Stimulated activated CD4-positive, alpha-beta T cell treated with anti-CD3 and anti-CD28 coated beads, Interleukin-2, amount 100 ng/mL, for 24 hours (primary cell): ENCODE data around the gene CHD5.

Experiments used
- DNase-seq, 2 donors: peaks; one replicate each; pipeline ENCODE4 v3.0.0-alpha.2; 2020

The CHD5 gene

DNA sequence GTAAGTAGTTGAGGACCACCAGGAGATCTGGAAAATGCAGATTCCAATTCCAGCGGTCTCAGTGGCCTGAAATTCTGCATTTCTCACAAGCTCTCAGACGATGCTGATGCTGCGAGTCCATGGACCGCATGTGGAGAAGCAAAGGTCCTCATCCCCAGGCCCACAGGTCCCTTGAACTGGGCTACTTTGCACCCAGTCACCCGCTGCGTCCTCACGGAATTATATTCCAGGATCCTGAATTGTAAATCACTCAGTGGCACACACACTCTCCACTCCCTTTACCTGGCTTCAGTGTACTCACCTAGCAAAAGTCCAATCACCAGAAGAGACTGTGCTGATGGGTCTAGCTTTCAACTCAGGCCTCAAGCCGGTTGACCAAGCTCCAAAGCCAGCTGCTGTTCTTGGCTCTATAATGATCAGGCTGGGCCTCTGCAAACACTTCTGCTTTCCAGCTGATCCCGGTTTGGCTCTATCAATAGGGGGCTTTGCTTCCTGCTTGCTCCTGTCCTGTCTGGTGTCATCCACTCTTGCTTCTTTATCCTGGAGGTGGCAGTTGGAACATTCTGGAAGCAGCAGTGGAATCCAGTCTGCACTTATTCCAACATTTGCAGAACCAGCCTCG is 20.2 kb upstream of the CHD5 start:
- no peak for DNase-seq

DNA sequence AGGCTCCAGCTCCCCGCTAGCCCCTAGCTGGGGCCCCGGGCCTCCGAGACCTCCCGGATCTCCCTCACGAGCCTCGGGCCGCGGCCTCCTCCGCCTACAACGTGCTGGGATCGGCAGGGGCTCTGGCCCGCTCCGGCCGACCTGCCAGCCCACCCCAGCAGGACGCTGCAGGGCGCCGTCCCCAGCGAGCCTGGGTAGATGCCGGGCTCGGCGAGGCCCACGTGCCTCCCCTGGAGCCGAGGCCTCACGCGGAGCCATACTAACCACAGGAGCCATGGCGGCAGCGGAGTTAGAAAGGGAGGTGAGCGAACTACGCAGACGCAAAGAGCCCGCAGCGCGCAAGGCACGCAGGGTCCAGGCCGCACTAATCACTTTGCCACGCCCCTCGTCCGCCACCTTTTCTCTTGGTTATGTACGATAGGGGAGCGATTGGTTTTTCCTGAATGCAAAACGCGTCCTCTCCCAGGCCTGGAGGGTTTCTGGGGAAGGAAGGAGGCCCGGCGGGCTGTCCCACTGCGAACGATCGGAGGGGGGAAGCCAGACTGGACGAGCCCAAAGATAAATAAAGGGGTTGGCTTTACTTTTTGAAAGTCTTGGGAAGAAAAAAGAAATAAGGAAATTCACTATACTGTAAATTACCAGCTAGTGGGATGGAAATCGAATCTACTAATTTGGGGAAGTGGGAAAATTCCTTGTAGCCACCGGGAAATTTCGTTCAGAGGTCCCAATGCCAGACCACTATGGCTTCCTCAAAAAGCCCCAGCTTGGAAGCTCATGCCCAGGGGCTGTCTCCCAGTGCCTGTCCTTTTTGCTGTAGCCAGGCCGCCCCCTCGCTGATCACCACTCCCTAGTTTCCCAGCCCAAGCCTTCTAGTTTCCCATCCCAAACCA is 19.4 kb upstream of the CHD5 start, which contains the start of gene RPL22:
Gene RPL22, minus strand, starts transcription at position 298 of the 890 bp plus-strand sequence. Its CDS starts 22 bp downstream, at position 276.
- peak; percentile 98 for DNase-seq

DNA sequence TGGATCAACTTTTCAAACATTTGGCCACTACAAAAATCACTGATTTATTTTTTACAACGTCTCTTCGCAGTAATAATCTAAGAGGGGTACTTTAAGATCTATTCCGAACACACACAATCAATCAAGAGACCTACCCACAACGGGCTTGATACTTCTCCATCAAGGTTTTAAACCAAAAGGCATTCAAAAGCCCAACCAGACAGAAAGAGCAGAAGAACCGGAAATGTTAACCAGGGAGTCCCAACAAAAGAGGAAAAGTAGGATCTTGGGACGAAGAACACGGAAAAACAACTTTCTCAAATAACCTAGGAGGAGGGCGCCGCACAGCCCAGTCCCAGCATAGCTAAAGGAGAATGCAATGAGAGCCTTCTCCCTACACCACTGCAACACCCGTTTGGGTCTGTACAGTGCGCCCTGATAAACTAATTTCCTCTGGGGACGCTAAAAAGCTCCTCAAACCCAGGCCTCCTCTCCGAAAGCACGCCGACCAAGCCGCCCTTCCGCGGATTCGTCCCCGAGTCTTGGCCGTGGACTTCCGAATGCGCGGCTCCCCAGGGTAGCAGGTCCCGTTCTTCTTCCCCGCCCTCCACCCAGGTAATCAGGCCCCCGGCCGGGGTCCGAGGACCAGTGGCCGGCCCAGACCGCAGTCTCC is 18.7 kb upstream of the CHD5 start:
- peak; percentile 37 to 46 for DNase-seq

DNA sequence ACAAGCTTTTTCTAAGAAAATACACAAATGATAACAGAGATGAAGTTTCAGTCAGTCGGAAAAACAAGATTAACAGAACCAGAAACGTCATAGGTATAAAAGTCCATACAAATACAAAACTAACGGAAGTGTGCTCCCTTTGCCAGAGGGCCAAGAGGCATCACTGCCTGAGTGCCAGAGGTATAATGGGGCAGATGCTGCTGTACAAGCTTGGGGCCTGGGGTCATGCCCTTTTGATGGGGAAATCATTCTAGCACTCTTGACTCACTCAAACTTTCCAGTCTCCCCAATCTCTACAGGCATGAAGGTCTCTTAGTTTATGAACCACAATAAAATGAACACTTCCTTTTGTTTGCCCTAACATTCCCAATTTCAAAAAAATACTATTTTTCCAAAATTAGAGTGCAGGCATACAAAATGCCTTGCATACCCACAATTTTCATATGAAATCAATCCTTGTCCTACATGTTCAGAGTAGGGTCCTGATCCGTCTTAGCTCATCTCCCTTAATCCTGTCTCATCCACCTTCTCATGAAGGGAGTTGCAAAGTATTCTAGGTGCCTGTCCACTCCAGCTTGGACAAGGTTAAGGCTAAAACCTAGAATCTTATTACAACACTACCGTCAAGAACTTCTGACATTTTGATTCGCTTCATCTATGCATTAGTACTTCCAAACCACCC is 17.8 kb upstream of the CHD5 start:
- no peak for DNase-seq

DNA sequence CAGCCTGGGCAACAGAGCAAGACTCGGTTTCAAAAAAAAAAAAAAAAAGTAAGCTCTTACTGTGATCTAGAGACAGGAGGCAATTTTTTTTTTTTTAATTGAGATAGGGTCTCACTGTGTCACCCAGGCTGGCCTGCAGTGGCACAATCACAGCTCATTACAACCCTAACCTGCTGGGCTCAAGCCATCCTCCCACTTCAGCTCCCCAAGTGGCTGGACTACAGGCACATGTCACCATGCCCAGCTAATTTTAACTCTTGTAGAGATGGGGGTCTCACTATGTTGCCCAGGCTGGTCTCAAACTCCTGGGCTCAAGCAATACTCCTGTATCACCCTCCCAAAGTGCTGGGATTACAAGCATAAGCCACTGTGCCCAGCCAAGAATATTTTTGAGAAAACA is 11.8 kb upstream of the CHD5 start:
- DNase-seq: no peak

DNA sequence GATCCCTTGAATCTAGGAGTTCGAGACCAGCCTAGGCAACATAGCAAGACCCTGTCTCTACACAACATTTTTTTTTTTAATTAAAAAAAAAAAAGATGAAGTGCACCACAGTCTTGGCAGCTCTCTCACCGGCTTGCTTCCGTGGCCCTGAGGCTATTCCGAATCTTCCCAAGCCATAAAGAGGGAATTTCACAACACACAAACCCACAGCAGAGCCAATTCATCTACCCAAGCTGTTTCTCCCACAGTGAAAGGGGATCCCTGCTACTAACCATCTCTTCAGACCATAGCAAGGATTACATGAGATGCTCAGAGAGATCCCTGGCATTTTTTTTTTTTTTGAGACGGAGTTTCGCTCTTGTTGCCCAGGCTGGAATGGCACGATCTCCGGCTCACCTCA is 8.3 kb upstream of the CHD5 start:
- no peak for DNase-seq

DNA sequence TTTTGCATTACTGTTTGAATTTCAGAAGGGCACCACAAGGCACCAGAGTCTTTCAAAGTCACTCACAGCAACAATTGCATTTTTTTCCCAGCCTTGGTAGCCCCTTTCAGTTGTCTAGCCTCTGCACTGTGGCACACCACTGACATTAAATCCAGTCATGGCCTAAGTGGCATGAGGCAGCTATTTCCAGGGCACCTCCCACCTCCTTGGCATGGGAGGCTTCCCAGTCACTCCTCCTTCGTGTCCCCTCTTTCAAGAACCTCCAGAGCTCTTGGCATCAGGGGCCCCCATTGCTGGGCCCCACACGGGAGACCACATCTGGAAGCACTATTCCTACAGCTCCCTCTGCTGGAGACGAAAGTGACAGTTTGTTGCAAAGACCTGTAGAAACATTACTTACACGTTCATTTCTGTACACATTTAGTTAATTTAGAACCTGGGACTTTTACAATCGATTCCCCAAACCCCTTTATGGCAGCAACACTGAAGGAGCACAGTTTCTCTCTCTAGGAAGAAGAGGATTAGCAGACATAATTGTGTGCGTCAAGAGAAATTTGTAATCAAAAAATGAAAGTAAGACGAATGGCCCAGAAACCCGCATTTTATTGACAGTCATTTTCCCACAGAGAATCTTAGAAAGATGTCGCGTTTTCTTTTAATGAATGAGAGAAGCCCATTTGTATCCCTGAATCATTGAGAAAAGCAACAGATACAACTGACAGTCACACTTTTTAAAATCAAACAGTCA is 5.7 kb upstream of the CHD5 start:
- peak in 1 of 2 donors; percentile 39 for DNase-seq

DNA sequence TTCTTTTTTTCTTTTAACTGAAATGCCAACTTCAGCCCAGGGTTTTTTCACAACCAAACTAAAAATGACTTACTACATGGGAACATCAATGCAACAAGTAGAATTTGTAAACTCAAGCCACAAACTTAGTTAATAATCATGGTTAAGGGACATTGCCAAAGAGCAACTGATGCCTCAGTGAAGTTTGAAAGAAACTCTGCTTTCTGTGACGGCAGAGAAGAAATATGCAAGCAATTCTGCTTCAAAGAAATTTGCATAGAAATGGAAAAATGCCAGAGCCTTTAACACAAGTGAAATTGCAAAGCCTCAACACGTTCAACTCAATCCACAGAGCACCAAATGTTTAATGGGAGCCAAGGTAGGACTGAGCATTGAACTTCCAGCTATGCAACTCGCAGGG is 5.0 kb upstream of the CHD5 start:
- no peak for DNase-seq

DNA sequence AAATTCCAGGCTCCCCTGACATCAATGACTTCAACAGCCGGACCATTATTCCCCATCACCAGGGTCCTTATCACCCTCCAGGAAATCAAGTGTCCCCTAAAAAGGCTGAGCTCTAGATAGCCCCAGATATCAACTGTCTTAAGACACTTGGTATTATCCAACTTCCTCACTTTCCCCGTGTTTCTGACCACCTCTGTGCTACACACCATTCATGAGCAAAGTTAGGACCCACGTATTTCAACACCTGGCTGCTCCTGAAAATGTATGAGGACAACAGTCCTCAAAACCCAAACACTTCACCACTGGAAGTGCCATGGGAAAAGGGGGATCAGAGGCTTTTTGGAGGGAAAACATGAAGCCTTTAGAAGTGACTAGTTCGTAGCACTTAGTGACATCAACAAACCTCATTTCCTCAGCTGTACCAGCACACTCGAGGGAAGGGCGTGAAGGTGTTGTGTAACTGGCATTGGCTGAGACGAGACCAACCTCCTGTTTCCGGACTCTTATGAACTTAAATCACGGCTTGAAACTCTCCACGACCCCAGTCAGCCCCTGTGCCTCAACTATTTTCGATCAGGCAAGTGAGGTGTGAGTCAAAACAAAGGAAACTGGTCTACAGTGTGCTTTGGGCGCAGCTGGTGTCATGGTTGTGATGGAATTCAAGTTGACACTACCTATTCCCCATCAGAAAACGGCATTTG is 4.1 kb upstream of the CHD5 start:
- no peak for DNase-seq

DNA sequence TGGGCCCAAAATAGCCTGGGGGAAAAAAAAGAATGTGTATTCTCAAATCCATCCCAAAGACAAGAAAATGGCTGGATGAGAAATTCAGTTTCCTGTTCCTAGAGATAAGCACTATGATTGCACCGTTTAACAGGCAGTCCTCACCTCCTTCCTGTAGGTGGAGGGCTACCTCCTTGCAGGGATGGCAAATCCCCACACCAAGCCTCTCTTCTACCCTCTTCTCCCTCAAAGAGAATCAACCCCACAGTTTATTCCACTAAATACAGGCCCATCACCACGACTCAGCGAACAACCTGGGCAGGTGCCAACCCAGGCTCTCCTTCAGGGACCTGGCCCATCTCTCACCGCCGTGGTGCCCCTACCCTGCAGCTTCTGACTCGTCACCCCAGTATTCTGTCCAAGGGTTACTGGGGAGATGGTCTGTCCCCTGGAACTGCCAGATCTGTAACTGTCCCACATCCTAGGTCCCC is 3.4 kb upstream of the CHD5 start:
- no peak for DNase-seq

DNA sequence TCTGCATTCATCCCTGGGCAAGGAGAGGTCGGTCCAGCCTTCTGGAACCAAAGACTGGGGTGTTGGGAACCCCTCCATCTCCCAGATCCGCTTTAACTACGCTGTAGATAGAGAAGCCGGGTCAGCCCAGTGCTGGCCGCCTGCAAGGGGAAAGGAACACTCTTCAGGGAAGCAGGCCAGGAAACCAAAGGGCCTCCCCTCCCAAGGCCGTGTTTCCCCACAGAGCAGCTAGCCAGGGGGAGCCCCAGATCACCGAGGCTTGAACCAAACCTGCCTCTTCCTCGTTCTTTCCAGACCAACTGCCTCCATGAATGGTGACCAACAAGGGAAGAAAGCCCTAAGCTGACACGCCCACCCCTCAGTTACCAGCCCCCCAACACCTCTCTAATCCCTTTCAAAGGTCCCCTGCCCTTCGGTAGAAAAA is 1.2 kb upstream of the CHD5 start:
- no peak for DNase-seq

DNA sequence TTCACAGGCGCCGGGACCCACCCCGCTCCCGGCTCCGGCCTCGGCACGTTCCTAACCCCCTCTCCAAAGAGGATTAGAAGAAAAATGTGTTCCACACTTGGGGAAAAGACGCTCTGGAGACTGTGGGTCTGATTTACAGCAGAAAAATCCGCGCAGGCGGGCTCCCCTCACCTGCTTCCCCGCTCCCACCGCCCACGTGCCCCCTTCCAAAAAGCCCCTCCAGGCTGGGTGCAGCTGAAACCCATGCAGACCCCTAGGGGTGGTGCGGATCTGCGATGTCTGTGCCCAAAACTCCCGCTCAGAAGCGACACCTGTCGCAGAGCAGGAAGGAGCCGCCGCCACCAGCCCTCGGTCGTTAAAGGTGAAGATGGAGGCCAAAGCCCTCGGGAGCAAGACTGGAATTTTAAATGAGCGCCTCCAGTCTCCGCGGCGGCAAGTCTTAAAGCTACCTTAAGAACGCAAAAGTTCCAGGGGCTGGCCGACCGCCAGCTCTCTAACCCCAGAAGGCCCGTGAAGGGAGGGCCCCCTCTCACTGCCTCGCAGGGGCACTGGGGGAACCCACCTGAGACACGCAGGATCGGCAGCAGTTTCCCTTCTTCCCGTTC is 688 bp upstream of the CHD5 start:
- DNase-seq: no peak

DNA sequence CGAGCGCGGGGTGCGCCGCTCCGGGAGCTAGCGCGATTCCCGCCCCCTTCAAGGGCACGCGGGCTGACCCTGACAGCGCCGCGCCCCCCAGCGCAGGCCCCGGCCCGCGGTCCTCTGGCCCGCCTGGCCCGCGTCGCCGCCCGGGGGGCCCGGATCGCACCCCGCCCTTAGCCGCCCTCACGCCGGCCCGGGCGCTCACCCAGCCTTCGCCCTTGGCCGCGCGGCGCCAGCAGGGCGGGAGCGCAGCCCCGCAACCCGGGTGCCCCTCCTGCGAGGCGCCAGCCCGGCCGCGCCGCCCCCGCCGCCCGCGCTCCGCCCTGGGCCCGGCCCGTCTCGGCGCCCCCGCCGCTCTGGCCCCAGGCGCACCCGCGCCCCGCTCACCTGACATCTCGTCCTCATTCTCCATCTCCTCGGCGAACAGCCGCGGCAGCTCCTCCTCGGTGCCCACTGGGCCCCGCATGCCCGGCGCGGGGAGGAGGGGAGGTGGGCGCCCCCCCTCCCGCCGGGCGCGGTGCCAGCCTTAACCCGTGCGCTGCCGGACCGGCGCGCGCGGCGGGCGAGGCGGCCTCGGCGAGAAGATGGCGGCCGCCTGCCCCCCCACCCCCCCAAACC is 451 bp downstream of the CHD5 start:
- DNase-seq: no peak

DNA sequence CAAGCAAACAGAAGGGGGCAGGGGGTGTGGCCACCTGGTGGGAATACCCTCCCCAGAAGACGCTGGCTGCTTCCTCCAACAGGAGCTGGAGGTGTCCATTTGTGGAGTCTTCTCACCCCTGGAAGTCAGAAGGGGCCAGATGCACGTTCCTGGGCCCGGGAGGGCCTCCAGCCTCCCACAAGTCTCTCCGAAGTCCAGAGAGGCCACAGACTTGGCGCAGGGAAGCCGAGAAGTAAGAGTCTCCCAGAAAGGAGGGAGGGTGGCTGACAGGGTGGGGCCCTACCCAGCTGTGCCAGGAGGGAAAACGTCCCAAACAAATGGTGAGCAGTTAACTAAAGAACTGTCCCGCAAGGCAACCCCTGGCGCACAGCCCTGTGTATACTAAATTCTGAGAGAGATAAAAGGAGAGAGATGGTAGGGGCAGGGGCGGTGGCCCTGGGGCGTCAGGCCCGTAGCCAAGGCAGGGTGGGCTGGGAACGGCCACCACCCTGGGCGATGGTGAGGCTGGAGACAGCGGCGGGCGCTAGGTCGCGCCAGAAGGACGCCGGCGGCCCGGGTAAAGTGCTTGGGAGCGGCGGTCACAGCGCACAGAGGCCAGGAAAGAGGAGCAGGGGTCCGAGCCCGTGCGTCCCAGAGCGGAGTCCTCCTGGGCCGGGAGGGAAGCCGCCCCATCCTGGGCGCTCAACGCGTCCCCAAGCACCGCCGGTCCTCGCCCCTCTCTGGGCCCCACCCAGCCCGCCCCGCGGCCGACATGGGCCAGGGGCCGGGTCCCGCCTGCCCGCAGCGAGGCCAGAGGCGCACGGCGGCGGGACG is 1.2 kb downstream of the CHD5 start:
- DNase-seq: no peak

DNA sequence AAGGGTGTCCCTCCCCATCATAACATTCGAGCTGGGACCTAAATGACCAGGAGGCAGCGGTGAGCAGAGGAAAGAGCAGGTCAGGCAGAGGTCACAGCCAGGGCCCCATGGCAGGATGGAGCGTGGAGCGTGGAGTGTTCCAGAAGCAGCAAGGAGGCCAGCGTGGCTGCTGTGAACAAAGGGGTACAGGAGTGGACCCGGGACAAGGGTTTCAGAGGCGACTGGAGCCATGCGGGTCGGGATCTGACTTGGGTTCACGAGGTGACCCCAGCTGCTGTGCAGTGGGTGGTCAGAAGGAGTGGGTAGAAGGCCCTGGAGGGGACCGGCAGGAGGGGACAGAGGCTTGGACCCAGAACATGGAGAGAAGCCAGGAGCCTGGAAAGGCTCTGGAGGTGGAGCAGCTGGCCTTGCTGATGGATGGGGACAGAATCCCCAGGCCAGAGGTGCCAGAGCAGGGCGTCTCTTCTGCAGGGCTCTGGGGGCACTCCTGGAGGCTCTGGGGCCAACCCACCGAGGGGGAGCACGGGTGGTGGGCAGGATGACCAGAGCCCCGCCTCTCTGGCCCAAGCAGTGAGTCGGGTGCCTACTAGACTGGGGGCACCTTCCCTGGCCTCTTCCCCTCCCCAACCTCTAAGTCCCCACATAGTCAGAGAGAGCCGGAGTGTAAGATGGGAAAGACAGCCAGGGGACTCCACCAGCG is 2.3 kb downstream of the CHD5 start:
- DNase-seq: no peak

DNA sequence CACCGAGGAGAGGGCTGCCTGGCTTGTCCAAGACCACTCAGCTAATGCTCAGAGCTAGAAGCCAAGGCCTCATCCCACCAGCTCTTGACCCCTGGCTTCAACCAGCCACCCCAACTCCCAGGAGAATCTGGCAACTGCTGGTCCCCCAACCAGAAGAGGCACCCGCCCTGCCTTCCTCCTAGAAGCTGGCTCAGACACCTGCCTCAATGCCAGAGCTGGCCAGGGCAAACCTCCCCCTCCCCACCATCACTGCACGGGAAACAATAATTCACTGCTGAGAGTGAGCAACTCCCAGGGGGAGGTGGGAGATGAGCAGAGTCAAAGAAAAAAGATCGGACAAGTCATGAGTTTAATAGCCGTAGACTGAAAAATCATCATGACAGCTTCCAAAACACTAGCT is 3.3 kb downstream of the CHD5 start:
- DNase-seq: no peak

DNA sequence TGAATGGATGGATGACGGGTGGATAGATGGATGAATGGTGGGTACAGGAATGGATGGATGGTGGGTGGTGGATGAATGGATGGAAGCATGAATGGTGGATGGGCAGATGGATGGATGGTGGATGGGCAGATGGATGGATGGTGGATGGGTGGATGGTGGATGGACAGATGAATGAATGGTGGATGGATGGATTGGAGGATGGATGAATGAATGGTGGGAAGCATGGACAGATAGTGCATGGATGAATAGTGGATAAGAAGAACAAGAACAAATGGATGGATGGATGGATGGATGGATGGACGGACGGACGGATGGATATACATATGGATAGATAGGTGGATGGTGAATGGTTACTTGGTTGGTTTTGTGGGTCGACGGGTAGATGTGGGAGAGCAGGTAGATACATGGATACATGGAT is 4.7 kb downstream of the CHD5 start:
- no peak for DNase-seq

DNA sequence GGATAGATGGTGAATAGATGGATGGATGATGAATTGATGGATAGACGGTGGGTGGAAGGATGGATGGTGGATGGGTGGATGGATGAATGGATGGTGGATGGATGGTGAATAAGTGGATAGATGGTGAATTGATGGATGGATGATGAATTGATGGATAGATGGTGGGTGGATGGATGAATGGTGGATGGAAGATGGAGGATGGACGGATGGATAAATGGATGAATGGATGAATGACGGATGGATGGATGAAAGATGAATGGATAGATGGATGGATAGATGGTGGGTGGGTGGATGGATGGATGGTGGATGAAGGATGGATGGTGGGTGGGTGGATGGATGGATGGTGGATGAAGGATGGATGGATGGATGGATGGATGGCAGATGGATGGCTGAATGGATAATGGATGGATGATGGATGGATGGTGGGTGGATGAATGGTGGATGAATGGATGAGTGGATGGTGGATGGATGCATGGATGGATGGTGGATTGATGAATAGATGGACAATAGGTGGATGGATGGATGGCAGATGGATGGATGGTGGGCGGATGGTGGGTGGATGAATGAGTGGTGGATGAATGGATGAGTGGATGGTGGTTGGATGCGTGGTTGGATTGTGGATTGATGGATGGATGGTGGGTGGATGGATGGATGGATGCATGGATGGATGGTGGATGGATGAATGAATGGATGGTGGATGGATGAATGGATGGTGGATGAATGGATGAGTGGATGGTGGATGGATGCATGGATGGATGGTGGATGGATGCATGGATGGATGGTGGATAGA is 5.3 kb downstream of the CHD5 start:
- no peak for DNase-seq
